ENCODE measurements around the gene FGF1. TPM values are rescaled to one million over a fixed set of nuclear protein-coding genes. Genes with fewer than 3 reads are reported as not detected.

FGF1 gene
- total RNA-seq, 1 donor from 2014 or later, result 2.7 TPM

DNA sequence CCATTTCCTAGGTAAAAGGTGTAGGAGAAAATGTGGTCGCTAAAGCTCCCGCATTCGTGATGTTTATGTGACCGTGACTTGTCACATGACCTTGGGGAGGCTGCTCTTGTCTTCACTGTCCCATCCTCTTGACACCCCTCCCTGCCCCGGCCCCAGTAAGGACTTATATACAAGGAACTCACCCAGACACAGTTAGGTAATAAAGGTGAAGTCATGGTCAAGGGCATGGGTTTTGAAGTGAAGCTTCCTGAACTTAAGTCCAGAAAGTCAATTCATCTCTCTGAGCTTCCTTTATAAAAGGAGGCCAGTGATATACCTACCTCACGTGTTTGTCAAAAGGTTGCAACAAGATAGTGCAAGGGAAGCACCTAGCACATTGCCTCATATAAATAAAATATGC is 17.6 kb downstream of the FGF1 start:
- Mint-ChIP-seq H3K27me3 (no peaks in the 10 kb centered on the region), H3K4me3 (no peak overlapping the region), H3K9me3 (no peaks in the 10 kb centered on the region), H3K27ac (no peak overlapping the region), H3K36me3 (no peaks in the 10 kb centered on the region), H3K4me1 (ENCODE audit: unreplicated experiment) (no peaks in the 10 kb centered on the region)
- TF ChIP-seq, protein P1, sequence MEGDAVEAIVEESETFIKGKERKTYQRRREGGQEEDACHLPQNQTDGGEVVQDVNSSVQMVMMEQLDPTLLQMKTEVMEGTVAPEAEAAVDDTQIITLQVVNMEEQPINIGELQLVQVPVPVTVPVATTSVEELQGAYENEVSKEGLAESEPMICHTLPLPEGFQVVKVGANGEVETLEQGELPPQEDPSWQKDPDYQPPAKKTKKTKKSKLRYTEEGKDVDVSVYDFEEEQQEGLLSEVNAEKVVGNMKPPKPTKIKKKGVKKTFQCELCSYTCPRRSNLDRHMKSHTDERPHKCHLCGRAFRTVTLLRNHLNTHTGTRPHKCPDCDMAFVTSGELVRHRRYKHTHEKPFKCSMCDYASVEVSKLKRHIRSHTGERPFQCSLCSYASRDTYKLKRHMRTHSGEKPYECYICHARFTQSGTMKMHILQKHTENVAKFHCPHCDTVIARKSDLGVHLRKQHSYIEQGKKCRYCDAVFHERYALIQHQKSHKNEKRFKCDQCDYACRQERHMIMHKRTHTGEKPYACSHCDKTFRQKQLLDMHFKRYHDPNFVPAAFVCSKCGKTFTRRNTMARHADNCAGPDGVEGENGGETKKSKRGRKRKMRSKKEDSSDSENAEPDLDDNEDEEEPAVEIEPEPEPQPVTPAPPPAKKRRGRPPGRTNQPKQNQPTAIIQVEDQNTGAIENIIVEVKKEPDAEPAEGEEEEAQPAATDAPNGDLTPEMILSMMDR (conservative IDR thresholded peaks at IDR 0.05), result no peak
- DNase-seq (ENCODE audit: extremely low spot score, unreplicated experiment), result no peak

GRCh38 chr5:142667831-142668230 is 18.1 kb downstream of the FGF1 start:
- Mint-ChIP-seq H3K27ac (no peak overlapping the region), H3K9me3 (no peaks in the 10 kb centered on the region), H3K4me3 (no peak overlapping the region), H3K36me3 (no peaks in the 10 kb centered on the region), H3K4me1 (ENCODE audit: unreplicated experiment) (no peaks in the 10 kb centered on the region), H3K27me3 (no peaks in the 10 kb centered on the region)
- no peak for DNase-seq (ENCODE audit: extremely low spot score, unreplicated experiment)
- TF ChIP-seq, protein P1 (conservative IDR thresholded peaks at IDR 0.05), result no peak

GRCh38 chr5:142664636-142665035 is 21.3 kb downstream of the FGF1 start:
- Mint-ChIP-seq H3K9me3 (no peaks in the 10 kb centered on the region), H3K4me3 (no peak overlapping the region), H3K36me3 (no peaks in the 10 kb centered on the region), H3K27ac (no peak overlapping the region), H3K4me1 (ENCODE audit: unreplicated experiment) (no peaks in the 10 kb centered on the region), H3K27me3 (no peaks in the 10 kb centered on the region)
- TF ChIP-seq, protein P1 (conservative IDR thresholded peaks at IDR 0.05), result no peak
- no peak for DNase-seq (ENCODE audit: extremely low spot score, unreplicated experiment)

DNA sequence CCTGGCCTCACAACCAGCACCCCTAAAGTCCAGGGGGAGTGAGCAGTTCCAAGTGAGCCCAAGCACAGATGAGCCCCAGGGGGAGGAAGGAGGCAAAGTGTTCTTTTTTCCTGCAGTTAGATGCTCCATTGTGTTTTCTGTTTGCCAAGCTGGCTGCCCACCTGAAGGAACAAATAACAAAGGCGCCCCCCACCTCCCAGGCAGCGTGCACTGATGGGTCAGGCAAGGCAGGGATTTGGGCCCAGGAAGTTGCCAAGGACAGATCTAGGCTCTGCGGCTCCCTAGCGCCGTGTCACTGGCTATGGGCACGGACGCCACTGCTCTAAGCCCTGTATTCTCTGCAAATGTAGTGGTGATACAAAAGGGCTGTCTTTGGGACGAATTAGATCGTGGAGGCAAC is 21.8 kb downstream of the FGF1 start:
- Mint-ChIP-seq H3K27me3 (no peaks in the 10 kb centered on the region), H3K27ac (no peak overlapping the region), H3K36me3 (no peaks in the 10 kb centered on the region), H3K4me3 (no peak overlapping the region), H3K9me3 (no peaks in the 10 kb centered on the region), H3K4me1 (ENCODE audit: unreplicated experiment) (no peaks in the 10 kb centered on the region)
- no peak for DNase-seq (ENCODE audit: extremely low spot score, unreplicated experiment)
- TF ChIP-seq, protein P1 (conservative IDR thresholded peaks at IDR 0.05), result no peak

DNA sequence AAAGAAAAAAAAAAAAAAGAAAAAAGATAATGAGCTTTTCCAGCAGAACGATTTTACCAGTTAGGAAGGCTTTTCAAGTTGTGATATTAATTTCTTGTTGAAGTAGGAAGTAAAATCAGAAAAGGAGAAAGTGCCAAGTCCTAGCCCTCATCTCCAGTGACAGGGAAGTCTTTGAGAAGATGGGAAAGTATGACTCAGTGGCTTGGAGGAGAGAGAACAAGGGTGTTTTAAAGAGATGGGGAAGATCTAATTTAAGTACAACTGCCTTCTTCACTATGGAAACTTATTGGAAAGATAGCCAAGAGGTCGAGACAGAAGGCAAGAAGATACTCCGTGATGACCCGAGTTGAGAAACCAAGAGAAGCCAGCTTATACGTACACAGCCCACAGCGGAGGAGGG is 22.6 kb downstream of the FGF1 start:
- no peak for DNase-seq (ENCODE audit: extremely low spot score, unreplicated experiment)
- H3K36me3 Mint-ChIP-seq, result no peaks in the 10 kb centered on the region
- H3K4me3 Mint-ChIP-seq, result no peak overlapping the region
- H3K4me1 Mint-ChIP-seq (ENCODE audit: unreplicated experiment), result no peaks in the 10 kb centered on the region
- no peaks in the 10 kb centered on the region for H3K9me3 Mint-ChIP-seq
- TF ChIP-seq, protein P1 (conservative IDR thresholded peaks at IDR 0.05), result no peak
- H3K27ac Mint-ChIP-seq, result no peak overlapping the region
- H3K27me3 Mint-ChIP-seq, result no peaks in the 10 kb centered on the region

DNA sequence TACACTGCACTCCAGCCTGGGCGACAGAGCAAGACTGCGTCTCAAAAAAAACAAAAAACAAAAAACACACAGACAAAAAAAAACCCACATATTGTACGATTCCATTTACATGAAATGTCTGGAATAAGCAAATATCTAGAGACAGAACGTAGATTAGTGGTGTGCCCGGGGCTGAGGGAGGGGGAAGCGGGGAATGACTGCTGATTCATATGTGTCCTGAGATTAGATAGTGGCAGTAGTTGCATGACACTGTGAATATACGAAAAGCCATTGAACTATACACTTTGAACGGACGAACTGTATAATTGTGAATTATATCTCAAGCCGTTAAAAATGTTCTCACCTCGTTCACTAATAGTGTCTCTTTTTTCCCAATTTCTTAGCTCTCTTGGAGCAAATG is 23.9 kb downstream of the FGF1 start:
- no peak for DNase-seq (ENCODE audit: extremely low spot score, unreplicated experiment)
- Mint-ChIP-seq H3K4me1 (ENCODE audit: unreplicated experiment) (no peaks in the 10 kb centered on the region), H3K4me3 (no peak overlapping the region), H3K36me3 (no peaks in the 10 kb centered on the region), H3K27ac (no peak overlapping the region), H3K27me3 (no peaks in the 10 kb centered on the region), H3K9me3 (no peaks in the 10 kb centered on the region)
- TF ChIP-seq, protein P1 (conservative IDR thresholded peaks at IDR 0.05), result no peak

Measured in type B pancreatic cell (in vitro differentiated cells).